ENCODE data around the gene FKBP2. TPM values are rescaled to one million over a fixed set of nuclear protein-coding genes. Genes with fewer than 3 reads are reported as not detected.

The FKBP2 gene
- total and polyA plus RNA-seq, 2 of the 4 experiments (the other 2 are of a cell fraction), result 36.2 to 76.4 TPM

GRCh38 chr11:64291262-64291751 lies 50.4 kb downstream of the FKBP2 start, which contains the start of gene KCNK4:
Gene KCNK4, plus strand, starts transcription at chr11:64291302. Its CDS starts 1,717 bp downstream, at chr11:64293019.
- TF ChIP-seq NFE2L2 (IDR thresholded peaks at IDR 0.05; ENCODE audit: low read depth, low read length), result no peak
- no peak for TF ChIP-seq USF2 (IDR thresholded peaks at IDR 0.05; ENCODE audit: low read depth, low read length)
- no peak for TF ChIP-seq FOS (IDR thresholded peaks at IDR 0.05; ENCODE audit: low read depth, low read length)
- TF ChIP-seq MXI1 (IDR thresholded peaks at IDR 0.05; ENCODE audit: borderline replicate concordance, low read depth, low read length), result no peak
- TF ChIP-seq SMC3 (IDR thresholded peaks at IDR 0.05; ENCODE audit: low read depth, low read length), result no peak
- no peak for TF ChIP-seq RAD21 (IDR thresholded peaks at IDR 0.05; ENCODE audit: low read length)
- no peak for TF ChIP-seq CHD1 (IDR thresholded peaks at IDR 0.05; ENCODE audit: low read depth, low read length)
- no peak for TF ChIP-seq MAFK (IDR thresholded peaks at IDR 0.05; ENCODE audit: low read depth, low read length)
- TF ChIP-seq RCOR1 (IDR thresholded peaks at IDR 0.05; ENCODE audit: insufficient replicate concordance, low read length), result no peak
- no peak for TF ChIP-seq CEBPB (IDR thresholded peaks at IDR 0.05; ENCODE audit: low read depth, low read length)
- no peak for TF ChIP-seq BHLHE40 (IDR thresholded peaks at IDR 0.05; ENCODE audit: low read depth, low read length)
- no peak for TF ChIP-seq ELK1 (IDR thresholded peaks at IDR 0.05; ENCODE audit: borderline replicate concordance, low read depth, low read length)
- TF ChIP-seq, protein P1, sequence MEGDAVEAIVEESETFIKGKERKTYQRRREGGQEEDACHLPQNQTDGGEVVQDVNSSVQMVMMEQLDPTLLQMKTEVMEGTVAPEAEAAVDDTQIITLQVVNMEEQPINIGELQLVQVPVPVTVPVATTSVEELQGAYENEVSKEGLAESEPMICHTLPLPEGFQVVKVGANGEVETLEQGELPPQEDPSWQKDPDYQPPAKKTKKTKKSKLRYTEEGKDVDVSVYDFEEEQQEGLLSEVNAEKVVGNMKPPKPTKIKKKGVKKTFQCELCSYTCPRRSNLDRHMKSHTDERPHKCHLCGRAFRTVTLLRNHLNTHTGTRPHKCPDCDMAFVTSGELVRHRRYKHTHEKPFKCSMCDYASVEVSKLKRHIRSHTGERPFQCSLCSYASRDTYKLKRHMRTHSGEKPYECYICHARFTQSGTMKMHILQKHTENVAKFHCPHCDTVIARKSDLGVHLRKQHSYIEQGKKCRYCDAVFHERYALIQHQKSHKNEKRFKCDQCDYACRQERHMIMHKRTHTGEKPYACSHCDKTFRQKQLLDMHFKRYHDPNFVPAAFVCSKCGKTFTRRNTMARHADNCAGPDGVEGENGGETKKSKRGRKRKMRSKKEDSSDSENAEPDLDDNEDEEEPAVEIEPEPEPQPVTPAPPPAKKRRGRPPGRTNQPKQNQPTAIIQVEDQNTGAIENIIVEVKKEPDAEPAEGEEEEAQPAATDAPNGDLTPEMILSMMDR (conservative IDR thresholded peaks at IDR 0.05; ENCODE audit: low read depth, low read length), result no peak
- no peak for TF ChIP-seq POLR2A (IDR thresholded peaks at IDR 0.05; ENCODE audit: low read depth, low read length)
- TF ChIP-seq RFX5 (IDR thresholded peaks at IDR 0.05; ENCODE audit: low read depth, low read length), result no peak
- TF ChIP-seq MAZ (IDR thresholded peaks at IDR 0.05; ENCODE audit: borderline replicate concordance, low read depth, low read length), result no peak
- intact Hi-C loops (cut with micrococcal nuclease), result no loop called here
- H2BK15ac ChIP-seq (ENCODE audit: low read depth, low read length), result no peak within 1 kb of the TSS
- H3K23ac ChIP-seq (ENCODE audit: low read depth, low read length), result no peak within 1 kb of the TSS
- H3K27me3 ChIP-seq (ENCODE audit: control insufficient read depth, insufficient read depth, low read length), result peaks cover 60% of the 10 kb centered on the region
- no peak within 1 kb of the TSS for H3K27ac ChIP-seq (ENCODE audit: insufficient read depth, low read length)
- peak within 1 kb of the TSS; percentile 26 for H2AFZ ChIP-seq (replicated peaks; ENCODE audit: low read length, poor library complexity)
- no peak within 1 kb of the TSS for H3K18ac ChIP-seq (ENCODE audit: low read depth, low read length)
- H4K20me1 ChIP-seq (ENCODE audit: insufficient read depth, low read length), result peaks cover 5% of the 10 kb centered on the region; the same call in 1 of the 2 replicates
- no peak; the same call in 1 of the 2 replicates for ATAC-seq (ENCODE audit: low read depth)
- H3K9me1 ChIP-seq (ENCODE audit: insufficient read depth, low read length), result no peaks in the 10 kb centered on the region; the same call in 1 of the 2 replicates
- no peak within 1 kb of the TSS for H3K4ac ChIP-seq (ENCODE audit: low read depth, low read length)
- H2BK120ac ChIP-seq (ENCODE audit: low read depth, low read length), result no peak within 1 kb of the TSS
- H3K14ac ChIP-seq (replicated peaks; ENCODE audit: low read depth, low read length), result no peak within 1 kb of the TSS
- H4K91ac ChIP-seq (ENCODE audit: insufficient read depth, low read depth, low read length), result no peak within 1 kb of the TSS
- no peak within 1 kb of the TSS for H3K9ac ChIP-seq (ENCODE audit: low read depth, low read length)
- peak within 1 kb of the TSS; percentile 45 for H3K4me2 ChIP-seq (ENCODE audit: low read depth, low read length)
- WGBS, 2 experiments (ENCODE audit: extremely low coverage in 2 of 2, insufficient read length in 1 of 2), result 0% methylated on average over 6 of the region's 45 CpGs; no CpG with 5 or more reads in 1 of the 2 experiments
- dilution Hi-C loops (cut with HindIII; ENCODE audit: low sequenced_read_pairs, unreplicated experiment), result no loop called here
- peaks cover 0 to 9% of the 10 kb centered on the region in 2 experiments; a peak in 2 of 4 replicates for H3K79me1 ChIP-seq (ENCODE audit: low read depth in 1 of 2, low read length in 2 of 2)
- H2BK5ac ChIP-seq (ENCODE audit: low read depth, low read length, poor library complexity, severe bottlenecking), result no peak within 1 kb of the TSS
- H4K8ac ChIP-seq (ENCODE audit: low read depth in 2 of 2, low read length in 2 of 2), result no peak within 1 kb of the TSS
- H2AK5ac ChIP-seq (ENCODE audit: low read depth, low read length), result no peak within 1 kb of the TSS
- peak within 1 kb of the TSS; percentile 24 for H3K4me3 ChIP-seq (ENCODE audit: insufficient read depth, low read depth, low read length)
- no peak within 1 kb of the TSS for H2BK20ac ChIP-seq (ENCODE audit: low read depth, low read length)
- ChIA-PET CTCF (no interaction called here), POLR2A (ENCODE audit: unreplicated experiment) (no interaction called here)
- in situ Hi-C loops (cut with MboI; ENCODE audit: low sequenced_read_pairs), result no loop called here
- peak within 1 kb of the TSS; percentile 37 for H2AK9ac ChIP-seq (replicated peaks; ENCODE audit: low read depth, low read length, poor library complexity)
- H3K36me3 ChIP-seq (ENCODE audit: control insufficient read depth, insufficient read depth, low read length), result no peaks in the 10 kb centered on the region
- no peak within 1 kb of the TSS for H4K5ac ChIP-seq (ENCODE audit: low read depth, low read length)
- H3K9me3 ChIP-seq (ENCODE audit: control insufficient read depth, insufficient read depth, low read length), result no peaks in the 10 kb centered on the region
- BruUV-seq (replicated peaks), result no TSS peak
- H3K56ac ChIP-seq (ENCODE audit: extremely low read depth, insufficient read depth, low read length), result no peak within 1 kb of the TSS
- H3K4me1 ChIP-seq (ENCODE audit: control insufficient read depth, insufficient read depth, low read length), result peaks cover 6% of the 10 kb centered on the region; the same call in 1 of the 2 replicates
- DNase-seq, result no peak
